Osteoblast (primary cell): ENCODE results near the gene CEP68. TPM values are rescaled to one million over a fixed set of nuclear protein-coding genes. Genes with fewer than 3 reads are reported as not detected.
A peak's percentile ranks its signal among the peaks of the same experiment; 100 is the strongest.
"Not testable (repeated sequence)": the region's sequence is repeated elsewhere in the genome, so short reads cannot be mapped to it uniquely, and the experiment has no call there.

Experiments used
- DNase-seq: peaks from one replicate; pipeline ENCODE4 v3.0.0; 2011; ENCODE audit warnings: low spot score, mixed read lengths; ENCODE audit not compliant: insufficient read length; ENCODE audit errors: missing footprints
- H2AFZ ChIP-seq: 2 replicates; pipeline ENCODE4 v1.6.0; 2011; ENCODE audit warnings: mild to moderate bottlenecking, low read length
- H3K27ac ChIP-seq: 2 replicates; pipeline ENCODE4 v1.5.1; 2011; ENCODE audit warnings: mild to moderate bottlenecking, low read depth, low read length, moderate library complexity
- H3K27me3 ChIP-seq: 2 replicates; pipeline ENCODE4 v1.6.0; 2012; ENCODE audit warnings: mild to moderate bottlenecking, control low read depth, inconsistent platforms, low read length, moderate library complexity; ENCODE audit not compliant: insufficient read depth
- H3K36me3 ChIP-seq: 2 replicates; pipeline ENCODE4 v1.5.1; 2011; ENCODE audit warnings: mild to moderate bottlenecking, low read length, control low read depth, moderate library complexity; ENCODE audit not compliant: insufficient read depth
- H3K4me1 ChIP-seq: 2 replicates; pipeline ENCODE4 v1.5.1; 2011; ENCODE audit warnings: mild to moderate bottlenecking, low read length, control low read depth, moderate library complexity; ENCODE audit not compliant: insufficient read depth
- H3K4me2 ChIP-seq: 2 replicates; pipeline ENCODE4 v1.6.0; 2011; ENCODE audit warnings: mild to moderate bottlenecking, low read length; ENCODE audit not compliant: insufficient read depth
- H3K4me3 ChIP-seq: fragments of 200-600 bp; sonication (generic); 3 replicates; pipeline ENCODE4 v1.5.1; 2012; ENCODE audit warnings: mild to moderate bottlenecking, low read length, inconsistent platforms; ENCODE audit not compliant: insufficient read depth
- H3K79me2 ChIP-seq: 2 replicates; pipeline ENCODE4 v1.6.0; 2012; ENCODE audit warnings: mild to moderate bottlenecking, low read length, control low read depth, inconsistent platforms; ENCODE audit not compliant: insufficient read depth
- H3K9me3 ChIP-seq: 2 replicates; pipeline ENCODE4 v1.5.1; 2011; ENCODE audit warnings: low read depth, low read length, control low read depth
- H4K20me1 ChIP-seq: 2 replicates; pipeline ENCODE4 v1.6.0; 2012; ENCODE audit warnings: mild to moderate bottlenecking, low read length, control low read depth; ENCODE audit not compliant: insufficient read depth
- total RNA-seq: library from RNA; depleted of rRNA; stranded (reverse); fragments of >200 nt; gene quantifications from 2 replicates; pipeline ENCODE4 v1.2.3, GENCODE V29; 2012
- TF ChIP-seq, protein P1 (sequence below): IDR thresholded peaks from 2 replicates; pipeline ENCODE4 v1.5.1; 2011; ENCODE audit warnings: mild to moderate bottlenecking, low read depth, low read length, moderate library complexity; ENCODE audit errors: extremely low read depth

The CEP68 gene
- total RNA-seq, 1 donor, result 14.5 TPM

DNA sequence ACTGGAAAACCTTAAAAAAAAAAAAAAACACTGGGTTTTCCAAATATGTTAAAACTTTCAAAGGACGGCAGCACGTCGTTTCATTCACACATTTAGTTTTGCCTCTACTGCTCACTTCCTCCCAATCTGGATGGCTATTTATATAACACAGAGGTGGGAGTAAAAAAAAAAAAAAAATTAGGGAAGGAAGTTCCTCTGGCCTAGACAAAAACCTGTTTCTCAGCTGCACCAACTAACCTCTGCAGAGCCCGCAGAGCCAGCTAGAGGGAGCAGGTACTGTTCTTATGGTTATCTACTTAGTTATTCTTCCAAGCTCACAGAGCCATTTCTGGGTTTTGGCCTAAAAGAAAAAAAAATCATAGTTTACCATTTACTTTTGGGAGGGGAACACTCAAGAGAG lies 38.9 kb upstream of the CEP68 start:
- H3K79me2 ChIP-seq, result no peaks in the 10 kb centered on the region
- H3K4me2 ChIP-seq, result no peak overlapping the region
- H4K20me1 ChIP-seq, result no peaks in the 10 kb centered on the region
- TF ChIP-seq, protein P1, sequence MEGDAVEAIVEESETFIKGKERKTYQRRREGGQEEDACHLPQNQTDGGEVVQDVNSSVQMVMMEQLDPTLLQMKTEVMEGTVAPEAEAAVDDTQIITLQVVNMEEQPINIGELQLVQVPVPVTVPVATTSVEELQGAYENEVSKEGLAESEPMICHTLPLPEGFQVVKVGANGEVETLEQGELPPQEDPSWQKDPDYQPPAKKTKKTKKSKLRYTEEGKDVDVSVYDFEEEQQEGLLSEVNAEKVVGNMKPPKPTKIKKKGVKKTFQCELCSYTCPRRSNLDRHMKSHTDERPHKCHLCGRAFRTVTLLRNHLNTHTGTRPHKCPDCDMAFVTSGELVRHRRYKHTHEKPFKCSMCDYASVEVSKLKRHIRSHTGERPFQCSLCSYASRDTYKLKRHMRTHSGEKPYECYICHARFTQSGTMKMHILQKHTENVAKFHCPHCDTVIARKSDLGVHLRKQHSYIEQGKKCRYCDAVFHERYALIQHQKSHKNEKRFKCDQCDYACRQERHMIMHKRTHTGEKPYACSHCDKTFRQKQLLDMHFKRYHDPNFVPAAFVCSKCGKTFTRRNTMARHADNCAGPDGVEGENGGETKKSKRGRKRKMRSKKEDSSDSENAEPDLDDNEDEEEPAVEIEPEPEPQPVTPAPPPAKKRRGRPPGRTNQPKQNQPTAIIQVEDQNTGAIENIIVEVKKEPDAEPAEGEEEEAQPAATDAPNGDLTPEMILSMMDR, result peak; percentile 30
- no peaks in the 10 kb centered on the region for H3K9me3 ChIP-seq
- peaks cover 53% of the 10 kb centered on the region for H3K36me3 ChIP-seq
- no peak overlapping the region for H3K4me3 ChIP-seq
- no peaks in the 10 kb centered on the region for H3K4me1 ChIP-seq
- no peak for DNase-seq
- H2AFZ ChIP-seq, result no peak overlapping the region
- H3K27ac ChIP-seq, result no peak overlapping the region
- H3K27me3 ChIP-seq, result no peaks in the 10 kb centered on the region

DNA sequence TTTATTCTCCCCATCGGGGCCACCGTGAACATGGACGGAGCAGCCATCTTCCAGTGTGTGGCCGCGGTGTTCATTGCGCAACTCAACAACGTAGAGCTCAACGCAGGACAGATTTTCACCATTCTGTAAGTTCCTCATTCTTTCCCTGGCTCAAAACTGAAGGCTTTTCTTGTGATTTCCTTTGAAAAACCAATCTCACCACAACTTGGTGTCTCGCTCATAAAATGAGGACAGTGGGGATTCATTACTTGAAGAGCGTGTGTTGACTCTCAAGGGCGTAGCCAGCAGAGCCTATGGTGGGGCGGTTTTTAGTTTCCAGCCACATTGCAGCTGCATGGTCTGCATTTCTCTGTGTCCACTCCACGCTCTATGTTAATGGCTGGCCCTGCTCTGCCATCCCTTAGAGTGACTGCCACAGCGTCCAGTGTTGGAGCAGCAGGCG lies 38.1 kb upstream of the CEP68 start:
- Histone ChIP-seq H3K4me1 (no peaks in the 10 kb centered on the region), H3K79me2 (no peaks in the 10 kb centered on the region), H3K4me2 (no peak overlapping the region), H3K27me3 (no peaks in the 10 kb centered on the region), H3K9me3 (no peaks in the 10 kb centered on the region), H3K36me3 (peaks cover 56% of the 10 kb centered on the region), H2AFZ (no peak overlapping the region), H4K20me1 (no peaks in the 10 kb centered on the region), H3K4me3 (no peak overlapping the region), H3K27ac (no peak overlapping the region)
- TF ChIP-seq, protein P1, result no peak
- DNase-seq, result no peak

DNA sequence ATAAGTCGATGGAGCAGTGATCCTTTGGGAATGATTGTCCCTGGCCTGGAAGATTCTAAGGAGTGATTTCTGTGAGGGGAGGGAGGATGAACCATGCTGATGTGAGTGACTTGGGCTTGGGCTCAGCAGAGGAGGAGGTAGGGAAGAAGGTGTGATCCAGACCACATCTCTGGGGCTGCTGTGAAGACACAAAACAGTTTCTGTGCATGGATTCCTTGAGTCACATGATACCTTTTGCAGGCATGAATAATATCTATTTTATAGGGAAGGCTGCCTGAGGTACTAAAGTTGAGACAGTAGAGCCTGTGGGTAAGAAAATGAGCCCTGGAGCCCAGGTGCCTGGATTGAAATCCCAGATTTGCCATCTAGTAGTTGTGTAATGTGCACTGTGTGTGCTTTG lies 37.2 kb upstream of the CEP68 start:
- Histone ChIP-seq H3K36me3 (peaks cover 56% of the 10 kb centered on the region), H3K9me3 (no peaks in the 10 kb centered on the region), H3K4me3 (no peak overlapping the region), H2AFZ (no peak overlapping the region), H3K4me2 (no peak overlapping the region), H4K20me1 (no peaks in the 10 kb centered on the region), H3K27me3 (no peaks in the 10 kb centered on the region), H3K79me2 (no peaks in the 10 kb centered on the region), H3K4me1 (peaks cover 4% of the 10 kb centered on the region), H3K27ac (no peak overlapping the region)
- no peak for DNase-seq
- TF ChIP-seq, protein P1, result no peak

DNA sequence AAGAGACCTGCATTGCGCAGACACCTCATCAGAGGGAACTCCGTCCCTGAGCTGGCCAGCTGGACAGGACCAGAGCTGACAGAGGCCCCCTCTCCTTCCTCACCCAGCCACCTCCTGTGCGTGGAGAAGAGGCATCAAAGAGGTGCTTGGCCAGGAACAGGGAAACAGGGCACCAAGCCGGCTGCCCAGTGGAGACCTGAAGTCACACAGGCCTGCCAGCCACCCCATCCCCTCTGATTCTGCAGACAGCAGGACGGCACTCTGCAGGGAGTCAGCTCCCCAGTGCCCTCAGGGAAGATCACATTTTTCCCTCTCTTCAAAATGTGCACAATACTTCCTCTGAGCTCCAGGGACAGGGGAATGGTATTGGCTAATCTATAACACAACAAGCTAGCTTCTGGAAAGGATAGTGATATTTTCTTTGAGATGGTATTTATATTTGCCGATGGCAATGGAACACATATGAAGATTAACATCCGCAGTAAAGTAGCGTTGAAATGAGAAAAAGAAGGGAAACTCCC lies 36.5 kb upstream of the CEP68 start:
- no peak overlapping the region for H3K4me3 ChIP-seq
- H3K4me1 ChIP-seq, result peaks cover 10% of the 10 kb centered on the region
- no peak for DNase-seq
- no peaks in the 10 kb centered on the region for H3K79me2 ChIP-seq
- no peaks in the 10 kb centered on the region for H4K20me1 ChIP-seq
- H3K27me3 ChIP-seq, result no peaks in the 10 kb centered on the region
- H2AFZ ChIP-seq, result no peak overlapping the region
- peaks cover 49% of the 10 kb centered on the region for H3K36me3 ChIP-seq
- no peak overlapping the region for H3K27ac ChIP-seq
- H3K4me2 ChIP-seq, result no peak overlapping the region
- TF ChIP-seq, protein P1, result no peak
- no peaks in the 10 kb centered on the region for H3K9me3 ChIP-seq

DNA sequence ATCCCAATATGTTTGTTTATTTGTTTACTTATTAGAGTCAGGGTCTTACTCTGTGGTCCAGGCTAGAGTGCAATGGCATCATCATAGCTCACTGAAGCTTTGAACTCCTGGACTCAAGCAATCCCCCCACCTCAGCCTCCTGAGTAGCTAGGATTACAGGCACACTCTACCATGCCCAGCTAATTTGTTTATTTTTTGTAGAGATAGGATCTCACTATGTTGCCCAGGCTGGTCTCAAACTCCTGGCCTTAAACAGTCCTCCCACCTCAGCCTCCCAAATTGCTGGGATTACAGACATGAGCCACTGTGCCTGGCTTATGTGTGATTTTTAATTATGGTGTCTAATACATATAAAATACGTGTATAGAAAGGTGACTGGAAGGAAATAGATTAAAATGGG lies 36.0 kb upstream of the CEP68 start:
- H3K79me2 ChIP-seq, H2AFZ ChIP-seq, H3K27ac ChIP-seq, H4K20me1 ChIP-seq, H3K4me3 ChIP-seq, H3K9me3 ChIP-seq, DNase-seq, H3K27me3 ChIP-seq, H3K4me2 ChIP-seq: not testable (repeated sequence)
- Histone ChIP-seq H3K4me1 (peaks cover 12% of the 10 kb centered on the region), H3K36me3 (peaks cover 48% of the 10 kb centered on the region)
